WTC11 (cell line): ENCODE data around the gene ATPAF1. TPM values are rescaled to one million over a fixed set of nuclear protein-coding genes. Genes with fewer than 3 reads are reported as not detected.

ENCODE experiments used
- ATAC-seq: fragments of 200-7000 bp; cut with Tn5 transposase; 2 replicates; pipeline ENCODE4 v1.10.0; 2021; ENCODE audit warnings: mild to moderate bottlenecking, moderate library complexity
- CTCF ChIA-PET: fragments of 300-600 bp; sonication (Branson Sonifier 250); formaldehyde crosslinking; loops from one replicate; lab custom pipeline; 2021; ENCODE audit warnings: antibody characterized with exemption; lab: Charles Lee
- POLR2A ChIA-PET: fragments of 350-600 bp; sonication (Branson Sonifier 250); formaldehyde crosslinking; loops from one replicate; lab custom pipeline; 2021; ENCODE audit warnings: antibody characterized with exemption; lab: Charles Lee
- DNase-seq: peaks from one replicate; pipeline ENCODE4 v3.0.0; 2021; ENCODE audit warnings: low spot score
- H3K27ac Mint-ChIP-seq: 2 replicates; pipeline ENCODE4 v1.8.0; 2021; ENCODE audit warnings: mixed read lengths
- H3K27me3 Mint-ChIP-seq: 2 replicates; pipeline ENCODE4 v1.8.0; 2021; ENCODE audit warnings: low read depth, mild to moderate bottlenecking, moderate library complexity, mixed read lengths
- H3K36me3 Mint-ChIP-seq: 2 replicates; pipeline ENCODE4 v1.8.0; 2021; ENCODE audit warnings: mixed read lengths
- H3K4me1 Mint-ChIP-seq: 2 replicates; pipeline ENCODE4 v1.8.0; 2022; ENCODE audit warnings: mixed read lengths
- H3K4me3 Mint-ChIP-seq: 2 replicates; pipeline ENCODE4 v1.8.0; 2021; ENCODE audit warnings: mild to moderate bottlenecking, moderate library complexity, mixed read lengths
- H3K9me3 Mint-ChIP-seq: 2 replicates; pipeline ENCODE4 v1.8.0; 2021; ENCODE audit warnings: mixed read lengths
- ATF3 ChIP-seq: sonication (generic); formaldehyde crosslinking; conservative IDR thresholded peaks from 2 replicates; pipeline ENCODE4 v1.8.1; 2022; ENCODE audit warnings: mild to moderate bottlenecking, missing genetic modification reagents
- E2F1 ChIP-seq: sonication (generic); formaldehyde crosslinking; IDR thresholded peaks from 2 replicates; pipeline ENCODE4 v1.8.0; 2022; ENCODE audit warnings: mild to moderate bottlenecking, missing genetic modification reagents
- ELF4 ChIP-seq: sonication (generic); formaldehyde crosslinking; IDR thresholded peaks from 2 replicates; pipeline ENCODE4 v1.8.1; 2022; ENCODE audit warnings: low read depth, mild to moderate bottlenecking, moderate library complexity, missing genetic modification reagents
- EMX1 ChIP-seq: fragments of 250-450 bp; sonication (Bioruptor Pico); IDR thresholded peaks from 2 replicates; pipeline ENCODE4 v1.8.0; 2021; ENCODE audit warnings: mild to moderate bottlenecking
- ESRRA ChIP-seq: sonication (generic); formaldehyde crosslinking; IDR thresholded peaks from 2 replicates; pipeline ENCODE4 v1.8.1; 2022; ENCODE audit warnings: mild to moderate bottlenecking, missing genetic modification reagents, borderline replicate concordance
- ETV6 ChIP-seq: sonication (generic); formaldehyde crosslinking; IDR thresholded peaks from 2 replicates; pipeline ENCODE4 v1.8.1; 2022; ENCODE audit warnings: mild to moderate bottlenecking, missing genetic modification reagents
- FOXP4 ChIP-seq: sonication (generic); formaldehyde crosslinking; IDR thresholded peaks from 2 replicates; pipeline ENCODE4 v1.8.0; 2022; ENCODE audit warnings: mild to moderate bottlenecking, missing genetic modification reagents
- GTF2I ChIP-seq: fragments of 250-450 bp; sonication (Bioruptor Pico); conservative IDR thresholded peaks from 2 replicates; pipeline ENCODE4 v1.4.0; 2021; ENCODE audit warnings: mild to moderate bottlenecking
- JUN ChIP-seq: sonication (generic); formaldehyde crosslinking; IDR thresholded peaks from 2 replicates; pipeline ENCODE4 v1.8.0; 2023; ENCODE audit warnings: mild to moderate bottlenecking, missing genetic modification reagents
- NFATC4 ChIP-seq: fragments of 250-450 bp; sonication (Bioruptor Pico); IDR thresholded peaks from 2 replicates; pipeline ENCODE4 v1.9.0; 2021; ENCODE audit warnings: mild to moderate bottlenecking
- NR1H2 ChIP-seq: sonication (generic); formaldehyde crosslinking; IDR thresholded peaks from 2 replicates; pipeline ENCODE4 v1.9.0; 2021; ENCODE audit warnings: mild to moderate bottlenecking, moderate library complexity, missing genetic modification reagents
- OVOL2 ChIP-seq: fragments of 250-450 bp; sonication (Bioruptor Pico); IDR thresholded peaks from 2 replicates; pipeline ENCODE4 v1.9.0; 2021; ENCODE audit warnings: mild to moderate bottlenecking, borderline replicate concordance
- PRDM15 ChIP-seq: sonication (generic); formaldehyde crosslinking; IDR thresholded peaks from 2 replicates; pipeline ENCODE4 v1.8.0; 2022; ENCODE audit warnings: missing genetic modification reagents
- STAT6 ChIP-seq: sonication (generic); formaldehyde crosslinking; conservative IDR thresholded peaks from 2 replicates; pipeline ENCODE4 v1.8.1; 2023; ENCODE audit warnings: mild to moderate bottlenecking, low read depth, missing genetic modification reagents, moderate library complexity
- TEAD1 ChIP-seq: sonication (generic); formaldehyde crosslinking; IDR thresholded peaks from 2 replicates; pipeline ENCODE4 v1.8.0; 2022; ENCODE audit warnings: mild to moderate bottlenecking, missing genetic modification reagents
- TEAD4 ChIP-seq: sonication (generic); formaldehyde crosslinking; IDR thresholded peaks from 2 replicates; pipeline ENCODE4 v1.8.0; 2022; ENCODE audit warnings: mild to moderate bottlenecking, missing genetic modification reagents
- TP53 ChIP-seq: sonication (generic); formaldehyde crosslinking; IDR thresholded peaks from 2 replicates; pipeline ENCODE4 v1.8.1; 2023; ENCODE audit warnings: mild to moderate bottlenecking, missing genetic modification reagents
- ZBTB43 ChIP-seq: sonication (generic); formaldehyde crosslinking; IDR thresholded peaks from 2 replicates; pipeline ENCODE4 v1.8.1; 2023; ENCODE audit warnings: mild to moderate bottlenecking, missing genetic modification reagents
- ZNF232 ChIP-seq: sonication (generic); formaldehyde crosslinking; IDR thresholded peaks from 2 replicates; pipeline ENCODE4 v1.8.0; 2022; ENCODE audit warnings: mild to moderate bottlenecking, missing genetic modification reagents
- ZNF317 ChIP-seq: sonication (generic); formaldehyde crosslinking; IDR thresholded peaks from 2 replicates; pipeline ENCODE4 v1.8.1; 2023; ENCODE audit warnings: low read depth, mild to moderate bottlenecking, moderate library complexity, missing genetic modification reagents, borderline replicate concordance
- ZNF425 ChIP-seq: fragments of 250-450 bp; sonication (Bioruptor Pico); conservative IDR thresholded peaks from 2 replicates; pipeline ENCODE4 v1.9.0; 2021; ENCODE audit warnings: mild to moderate bottlenecking
- ZNF512 ChIP-seq: sonication (generic); formaldehyde crosslinking; IDR thresholded peaks from 2 replicates; pipeline ENCODE4 v1.8.1; 2022; ENCODE audit warnings: missing genetic modification reagents, borderline replicate concordance
- total RNA-seq: library from RNA; stranded (reverse); gene quantifications from 3 replicates; pipeline ENCODE4 v1.2.3, GENCODE V29; 2021

ATPAF1 gene
- total RNA-seq, 1 experiment from 2014 or later: 35.7 TPM

GRCh38 chr1:46603858-46604549 is 64.2 kb downstream of the ATPAF1 start, which contains the start of gene MKNK1:
MKNK1 (minus strand) TSS chr1:46604268; CDS start chr1:46583327, 20,941 bp downstream.
- CTCF ChIA-PET: interaction anchor here (0.6 to 4.5 kb wide), 51 partner anchors 9 to 1055 kb away, joined by 3 to 42 read pairs (median 6); partner anchors contain the start of genes ATPAF1, DMBX1, KNCN and MOB3C
- peaks cover 7% of the 10 kb centered on the region; the same call in 1 of the 2 replicates for H3K36me3 Mint-ChIP-seq
- ATAC-seq (peak; percentile 93), DNase-seq (peak; percentile 100)
- peaks cover 21% of the 10 kb centered on the region for H3K4me1 Mint-ChIP-seq
- H3K27me3 Mint-ChIP-seq: no peaks in the 10 kb centered on the region
- no peaks in the 10 kb centered on the region for H3K9me3 Mint-ChIP-seq
- H3K27ac Mint-ChIP-seq: peak within 1 kb of the TSS; percentile 79
- POLR2A ChIA-PET: interaction anchor here (0.5 to 2.0 kb wide), 11 partner anchors 9 to 267 kb away, joined by 3 to 14 read pairs (median 4); partner anchors contain the start of gene MOB3C
- H3K4me3 Mint-ChIP-seq: peak within 1 kb of the TSS; percentile 89
- TF ChIP-seq ZNF512 (CRISPR knock-in tag) (no peak), NFATC4 (CRISPR knock-in tag) (no peak), EMX1 (CRISPR knock-in tag) (no peak), TEAD1 (CRISPR knock-in tag) (peak; percentile 80; the same call in 1 of the 2 replicates), ESRRA (CRISPR knock-in tag) (no peak), NR1H2 (CRISPR knock-in tag) (no peak), TP53 (CRISPR knock-in tag) (no peak), JUN (CRISPR knock-in tag) (no peak), E2F1 (CRISPR knock-in tag) (no peak), ELF4 (CRISPR knock-in tag) (no peak), ATF3 (CRISPR knock-in tag) (no peak), GTF2I (CRISPR knock-in tag) (no peak), STAT6 (no peak), ZNF425 (no peak), ZBTB43 (no peak), ETV6 (peak; percentile 73; the same call in 1 of the 2 replicates), ZNF317 (no peak), OVOL2 (CRISPR knock-in tag) (no peak), PRDM15 (CRISPR knock-in tag) (no peak), FOXP4 (0 out of 2 replicates have a peak, but pooled peaks have one; percentile 40), ZNF232 (peak; percentile 40; the same call in 1 of the 2 replicates), TEAD4 (CRISPR knock-in tag) (no peak)
